ENCODE measurements around the gene PKN1.

DNA sequence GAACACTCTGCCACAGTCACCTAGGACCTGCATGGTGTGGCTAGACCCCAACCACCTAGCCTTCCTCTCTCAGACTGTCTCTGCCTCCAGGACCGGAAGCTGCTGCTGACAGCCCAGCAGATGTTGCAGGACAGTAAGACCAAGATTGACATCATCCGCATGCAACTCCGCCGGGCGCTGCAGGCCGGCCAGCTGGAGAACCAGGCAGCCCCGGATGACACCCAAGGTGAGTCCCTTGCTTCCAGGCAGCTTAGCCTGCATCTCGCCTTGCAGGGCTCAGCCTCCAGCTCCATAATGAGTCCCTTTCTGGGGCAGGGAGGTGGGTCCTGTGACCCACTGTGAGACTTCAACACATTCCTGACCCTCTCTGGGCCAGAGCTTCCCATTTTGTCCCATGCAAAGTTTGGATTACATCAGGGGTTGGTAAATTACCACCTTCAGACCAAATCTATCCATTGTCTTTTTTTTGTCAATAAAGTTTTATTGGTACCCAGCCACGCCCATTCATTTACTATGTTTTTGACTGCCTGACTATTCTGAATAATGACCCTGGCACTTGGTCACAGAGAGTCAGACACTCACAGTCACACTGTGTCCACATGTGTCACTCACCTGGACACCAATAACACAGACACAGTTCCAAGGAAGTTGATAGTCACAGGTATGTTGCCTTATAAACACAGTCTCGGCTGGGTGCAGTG is 13.4 kb downstream of the PKN1 start:
- TF ChIP-seq CTCF (IDR thresholded peaks at IDR 0.05; ENCODE audit: borderline replicate concordance, extremely low read depth, low read length, poor library complexity, severe bottlenecking) (no peak), EZH2 (IDR thresholded peaks at IDR 0.05; ENCODE audit: borderline replicate concordance, low read depth, low read length, severe bottlenecking) (no peak)
